Activated CD4-positive, alpha-beta T cell treated with anti-CD3 and anti-CD28 coated beads for 4 hours (primary cell): ENCODE data around the gene RADIL.

Experiments used
- DNase-seq, 2 donors: peaks; one replicate each; pipeline ENCODE4 v3.0.0-alpha.2; 2020

RADIL gene

DNA sequence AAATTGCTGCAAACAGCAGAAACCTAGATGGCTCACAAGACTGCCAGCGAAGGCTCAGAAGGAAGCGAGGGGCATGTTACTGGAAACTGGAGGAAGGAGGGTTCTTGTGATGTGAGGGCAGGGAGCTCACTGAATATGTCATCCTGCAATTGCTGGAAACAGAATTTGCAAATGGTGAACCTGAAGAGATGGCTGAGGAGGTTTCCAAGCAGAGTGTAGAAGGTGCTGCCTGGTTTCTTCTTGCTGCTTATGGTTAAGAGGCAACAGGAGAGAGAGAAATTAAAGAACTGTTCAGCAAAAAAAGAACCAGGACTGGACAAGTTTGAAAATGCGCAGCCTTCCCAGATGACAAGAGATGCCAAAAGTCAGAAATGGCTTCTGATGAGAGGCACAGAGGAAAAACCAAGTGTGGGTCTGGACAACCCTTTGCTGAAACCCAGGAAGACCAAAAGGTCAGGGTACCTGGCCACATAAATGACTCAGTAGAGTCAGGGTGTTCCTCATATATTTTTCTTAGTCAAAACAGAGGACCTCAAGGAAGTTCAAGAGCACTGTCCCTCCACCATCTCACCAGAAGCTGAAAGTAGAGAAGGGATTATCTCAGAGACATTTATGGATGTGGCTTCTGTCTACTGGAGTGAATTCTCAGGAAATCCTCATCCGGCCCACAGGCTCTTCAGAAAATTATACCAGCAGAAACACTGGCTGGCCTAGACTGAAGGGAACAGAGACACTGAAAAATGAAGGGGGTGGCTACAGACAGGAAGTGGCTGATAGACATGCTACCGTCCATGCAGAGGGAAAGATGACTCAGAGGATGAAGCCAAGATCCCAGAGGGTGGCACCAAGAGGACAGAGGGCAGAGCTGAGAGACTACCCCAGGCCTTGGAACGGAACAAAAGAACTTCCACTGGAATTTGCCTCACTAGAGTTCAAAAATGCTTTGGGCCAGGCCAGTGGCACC lies 31.8 kb downstream of the RADIL start:
- no peak for DNase-seq

GRCh38 chr7:4850262-4850795 lies 33.2 kb downstream of the RADIL start:
- no peak for DNase-seq

- no peak for DNase-seq
Observed at GRCh38 chr7:4849390-4849789, 34.1 kb downstream of the RADIL start.

- no peak for DNase-seq
Observed at GRCh38 chr7:4845740-4846142, 37.8 kb downstream of the RADIL start.

- DNase-seq = no peak
Observed at GRCh38 chr7:4842319-4843064, 41.0 kb downstream of the RADIL start.

DNA sequence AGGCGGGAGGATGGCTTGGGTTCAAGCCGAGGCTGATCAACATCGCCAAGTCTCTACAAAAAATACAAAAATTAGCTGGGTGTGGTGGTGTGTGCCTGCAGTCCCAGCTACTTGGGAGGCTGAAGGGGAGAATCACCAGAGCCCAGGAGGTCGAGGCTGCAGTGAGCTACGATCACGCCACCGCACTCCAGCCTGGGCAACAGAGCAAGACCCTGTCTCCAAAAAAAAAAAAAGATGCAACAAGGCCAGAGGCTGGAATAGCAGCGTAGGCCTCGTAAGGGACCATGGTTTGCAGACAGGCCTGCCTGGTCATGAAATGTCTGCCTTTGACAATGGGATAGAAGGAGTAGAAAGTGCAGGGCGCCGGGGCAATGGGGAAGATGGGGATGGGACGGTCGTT lies 41.7 kb downstream of the RADIL start:
- DNase-seq = no peak

DNA sequence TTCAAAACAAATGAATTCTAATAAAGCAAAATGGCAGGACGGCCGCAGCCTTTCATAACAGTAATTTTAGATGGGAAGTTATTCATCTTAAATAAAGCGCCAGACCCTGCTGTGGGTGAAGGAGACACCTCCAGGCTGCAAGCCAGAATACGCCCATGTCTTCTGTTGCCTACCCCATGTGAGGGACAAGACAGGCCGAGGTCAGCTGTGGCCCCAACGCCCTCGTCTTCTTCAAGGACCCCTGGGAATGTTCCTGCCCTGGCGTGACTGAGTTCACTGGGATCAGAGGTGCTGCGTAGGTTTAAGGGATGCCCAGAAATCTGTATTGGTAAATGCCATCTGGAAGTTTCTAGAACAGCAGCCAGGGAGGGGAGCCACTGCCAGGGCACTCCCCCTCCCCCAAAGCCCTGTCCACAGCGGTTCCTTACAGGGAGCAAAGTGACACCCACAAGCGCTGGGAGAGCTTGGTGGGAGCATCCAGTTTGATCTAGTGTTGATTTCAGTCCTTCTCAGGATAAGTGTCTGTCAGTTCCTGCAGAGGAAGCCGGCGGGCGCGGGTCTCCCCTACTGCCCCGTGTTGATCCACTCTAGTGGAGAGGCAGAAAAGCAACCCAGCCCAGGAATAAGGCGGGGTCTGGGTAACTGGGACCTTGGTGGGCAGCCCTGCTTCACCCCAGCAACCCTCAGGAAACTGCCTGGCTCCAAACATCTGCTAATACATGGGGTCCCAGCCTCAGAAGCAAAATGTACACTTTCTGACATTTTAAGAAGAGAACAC lies 42.3 kb downstream of the RADIL start:
- DNase-seq = no peak

GRCh38 chr7:4840079-4840501 lies 43.4 kb downstream of the RADIL start:
- no peak for DNase-seq

GRCh38 chr7:4838626-4839334 lies 44.7 kb downstream of the RADIL start:
- no peak for DNase-seq

- no peak for DNase-seq
Observed at GRCh38 chr7:4837803-4838625, 45.5 kb downstream of the RADIL start.

DNA sequence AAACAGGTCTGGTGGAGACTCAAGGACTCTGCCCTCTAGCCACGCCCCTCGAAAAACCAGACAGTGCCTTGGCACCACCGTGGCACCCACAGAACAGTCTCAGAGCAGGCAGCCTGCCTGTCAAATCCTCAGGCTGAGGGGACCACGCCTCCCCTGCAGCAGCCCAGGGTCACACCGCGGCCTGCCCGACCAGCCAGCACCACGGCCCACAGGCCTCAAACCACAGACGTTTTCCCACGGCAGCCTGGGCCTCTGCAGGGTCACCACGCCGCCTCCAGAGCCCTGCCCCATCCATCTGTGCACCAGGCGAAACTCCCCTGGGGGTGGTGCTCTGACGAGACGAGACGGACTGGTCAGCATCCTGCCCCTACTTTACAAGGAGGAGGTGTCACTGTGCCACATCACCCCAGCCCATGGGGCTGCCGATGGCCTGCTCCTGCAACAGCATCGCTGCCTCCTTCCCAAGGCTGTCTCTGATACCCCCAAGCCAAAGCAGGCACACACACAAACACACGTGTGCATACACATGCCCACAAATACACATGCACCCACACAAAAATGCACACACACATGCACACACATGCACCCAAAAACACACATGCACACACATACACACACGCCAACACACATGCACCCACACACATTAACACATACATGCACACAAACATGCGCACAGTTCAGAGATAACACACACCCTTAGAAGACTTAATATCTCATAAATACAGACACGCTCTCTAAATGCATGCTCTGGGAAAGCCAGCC lies 46.3 kb downstream of the RADIL start:
- DNase-seq = no peak

DNA sequence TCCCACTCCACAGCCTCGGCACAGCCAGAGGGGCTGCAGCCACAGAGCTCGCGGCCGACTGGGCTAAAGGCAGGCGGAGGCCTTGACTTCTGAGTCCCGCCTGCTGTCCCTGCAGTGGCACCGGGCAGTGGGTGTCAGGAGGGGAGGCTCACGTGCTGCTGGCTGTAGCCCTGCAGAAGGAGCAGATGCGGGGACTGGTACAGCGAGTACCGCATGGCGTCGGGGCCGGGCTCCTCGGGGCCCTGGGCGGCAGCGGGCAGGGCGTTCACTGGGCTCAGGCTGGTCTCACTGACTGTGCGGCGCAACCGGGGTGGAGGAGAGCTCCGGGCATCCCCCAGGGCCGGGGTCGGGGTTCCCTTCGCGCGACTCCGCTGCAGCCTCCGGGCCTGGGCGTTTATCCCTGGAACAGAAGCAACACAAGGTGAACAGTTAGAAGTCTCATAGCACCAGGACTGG lies 47.3 kb downstream of the RADIL start:
- DNase-seq = no peak

- DNase-seq = no peak
Observed at GRCh38 chr7:4835398-4836205, 47.9 kb downstream of the RADIL start.

- no peak for DNase-seq
Observed at GRCh38 chr7:4834601-4835397, 48.7 kb downstream of the RADIL start.

DNA sequence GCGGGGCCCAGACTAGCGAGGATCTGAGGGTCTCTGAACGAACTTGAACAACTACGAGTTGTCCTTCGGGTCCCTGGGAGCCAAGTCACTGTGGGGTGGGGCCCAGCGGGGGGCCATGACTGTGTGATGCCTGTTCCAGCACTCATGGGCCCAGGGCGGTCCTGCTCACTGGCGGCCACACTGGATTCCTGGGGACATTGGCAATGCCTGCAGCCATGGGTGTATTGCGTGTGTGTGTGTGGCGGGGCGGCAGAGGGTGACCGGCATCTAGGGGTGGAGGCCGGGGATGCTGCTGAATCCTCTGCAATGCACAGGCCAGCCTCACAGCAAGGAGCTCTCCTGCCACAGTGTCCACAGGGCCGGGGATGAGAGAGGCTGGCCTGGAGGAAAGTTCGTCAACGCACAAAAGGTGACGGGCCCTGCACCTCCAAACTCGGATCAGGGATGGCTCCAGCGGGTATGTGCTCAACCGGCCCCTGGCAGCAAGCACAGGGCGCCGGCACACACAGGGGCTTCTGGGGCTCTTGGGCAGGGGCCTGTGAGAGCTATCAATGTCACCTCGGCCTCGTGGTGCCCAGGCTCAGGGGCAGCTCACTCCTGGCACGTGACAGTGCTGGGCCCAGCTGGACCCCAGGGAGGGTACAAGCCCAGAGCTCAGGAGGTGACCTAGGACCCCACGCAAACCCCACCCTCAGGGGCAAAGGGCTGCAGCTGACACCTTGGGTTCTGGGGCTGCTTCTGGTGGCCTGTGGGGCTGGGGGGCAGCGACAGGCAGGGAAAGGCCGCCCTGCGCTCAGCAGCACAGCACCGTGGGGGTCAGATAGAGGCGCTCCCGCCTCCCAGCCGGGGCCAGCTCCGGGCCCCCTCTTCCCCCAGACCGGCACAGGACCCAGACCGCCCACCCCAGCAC lies 49.6 kb downstream of the RADIL start:
- DNase-seq = no peak

DNA sequence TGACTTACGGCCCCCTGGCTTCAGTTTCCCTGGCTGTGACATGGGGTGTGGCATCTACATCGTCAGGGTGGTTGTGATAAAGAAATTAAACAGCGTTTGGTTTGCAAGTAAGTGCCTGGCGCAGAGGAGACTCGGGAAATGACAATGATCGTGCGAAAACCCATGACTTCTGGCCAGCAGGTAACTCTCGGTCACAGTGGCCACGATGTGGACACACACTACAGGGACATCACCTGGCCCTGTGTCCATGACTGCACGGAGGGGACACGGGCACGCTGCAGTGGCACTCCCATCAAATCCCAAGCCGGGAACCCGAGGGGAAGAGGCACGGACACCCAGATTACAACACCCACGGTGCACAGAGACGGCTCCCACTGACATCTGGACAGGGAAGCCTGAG lies 50.3 kb downstream of the RADIL start:
- no peak for DNase-seq

DNA sequence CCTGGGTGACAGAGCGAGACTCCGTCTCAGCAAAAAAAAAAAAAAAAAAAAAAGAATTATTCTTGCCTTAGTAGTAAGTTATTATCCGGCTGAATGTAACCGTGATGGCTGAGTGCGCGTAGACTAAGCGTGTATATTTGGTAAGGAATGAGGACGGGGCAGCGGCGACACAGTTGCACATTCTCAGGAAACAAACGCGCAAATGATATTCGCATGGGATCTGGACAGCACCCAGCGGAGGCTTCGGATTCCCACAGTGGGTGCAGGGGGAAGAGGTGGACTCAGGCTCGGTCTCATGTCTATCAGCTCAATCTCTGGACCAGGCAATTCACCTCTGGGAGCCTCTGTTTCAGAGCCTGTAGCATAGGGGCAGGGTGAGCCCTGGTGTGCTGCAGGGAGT lies 50.8 kb downstream of the RADIL start:
- no peak for DNase-seq
